ENCODE data around the gene PDE6H.
A peak's percentile ranks its signal among the peaks of the same experiment; 100 is the strongest.

PDE6H gene

DNA sequence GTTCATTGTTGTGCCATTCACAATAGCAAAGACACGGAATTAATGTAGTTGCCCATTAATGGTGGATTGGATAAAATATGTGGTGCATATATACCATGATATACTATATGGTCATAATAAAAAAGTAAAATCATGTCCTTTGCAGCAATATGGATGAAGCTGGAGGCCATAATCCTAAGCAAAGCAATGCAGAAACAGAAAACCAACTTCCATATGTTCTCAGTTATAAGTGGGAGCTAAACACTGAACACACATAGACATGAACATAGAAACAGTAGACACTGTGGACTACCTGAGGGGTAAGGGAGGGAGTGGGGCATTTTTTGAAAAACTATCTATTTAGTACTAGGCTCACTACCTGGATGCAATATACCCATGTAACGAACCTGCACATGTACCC lies 31.5 kb upstream of the PDE6H start:
- H3K27ac ChIP-seq = no peak overlapping the region
- TF ChIP-seq, protein P1, sequence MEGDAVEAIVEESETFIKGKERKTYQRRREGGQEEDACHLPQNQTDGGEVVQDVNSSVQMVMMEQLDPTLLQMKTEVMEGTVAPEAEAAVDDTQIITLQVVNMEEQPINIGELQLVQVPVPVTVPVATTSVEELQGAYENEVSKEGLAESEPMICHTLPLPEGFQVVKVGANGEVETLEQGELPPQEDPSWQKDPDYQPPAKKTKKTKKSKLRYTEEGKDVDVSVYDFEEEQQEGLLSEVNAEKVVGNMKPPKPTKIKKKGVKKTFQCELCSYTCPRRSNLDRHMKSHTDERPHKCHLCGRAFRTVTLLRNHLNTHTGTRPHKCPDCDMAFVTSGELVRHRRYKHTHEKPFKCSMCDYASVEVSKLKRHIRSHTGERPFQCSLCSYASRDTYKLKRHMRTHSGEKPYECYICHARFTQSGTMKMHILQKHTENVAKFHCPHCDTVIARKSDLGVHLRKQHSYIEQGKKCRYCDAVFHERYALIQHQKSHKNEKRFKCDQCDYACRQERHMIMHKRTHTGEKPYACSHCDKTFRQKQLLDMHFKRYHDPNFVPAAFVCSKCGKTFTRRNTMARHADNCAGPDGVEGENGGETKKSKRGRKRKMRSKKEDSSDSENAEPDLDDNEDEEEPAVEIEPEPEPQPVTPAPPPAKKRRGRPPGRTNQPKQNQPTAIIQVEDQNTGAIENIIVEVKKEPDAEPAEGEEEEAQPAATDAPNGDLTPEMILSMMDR (conservative IDR thresholded peaks at IDR 0.05) = no peak

DNA sequence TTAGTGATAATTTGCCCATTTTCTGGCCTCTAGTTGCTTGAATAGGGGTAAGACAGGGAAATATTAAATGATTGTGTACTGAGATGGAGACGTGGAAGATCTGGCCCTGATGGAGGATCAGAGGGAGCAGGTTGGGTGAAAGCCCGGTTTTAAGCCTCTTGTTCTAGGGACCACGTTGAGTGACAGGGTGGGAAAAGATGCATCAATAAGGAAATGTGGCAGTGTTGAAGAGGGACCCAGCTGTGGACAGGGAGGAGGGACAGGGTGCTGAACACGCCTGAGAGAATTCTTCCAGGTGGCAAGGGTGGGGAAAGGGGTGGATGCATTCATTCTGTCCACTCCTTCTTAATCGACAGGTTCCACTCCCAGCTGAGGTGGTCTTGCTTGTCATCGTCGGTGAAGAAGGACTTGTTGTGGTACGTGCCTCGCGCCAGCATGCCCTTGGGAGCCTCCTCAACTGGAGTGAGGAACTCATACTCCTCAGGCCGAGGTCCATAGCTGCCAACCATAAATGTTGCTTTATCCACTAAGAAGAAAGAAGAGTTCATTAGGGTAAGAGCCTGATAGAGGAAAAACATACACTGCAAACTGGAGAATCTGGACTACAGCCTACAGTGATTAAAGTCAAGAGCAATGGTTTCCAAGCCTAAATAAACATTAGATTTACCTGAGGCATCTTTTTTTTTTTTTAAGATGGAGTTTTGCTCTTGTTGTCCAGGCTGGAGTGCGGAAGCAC lies 30.5 kb upstream of the PDE6H start:
- no peak overlapping the region for H3K27ac ChIP-seq
- TF ChIP-seq, protein P1 (conservative IDR thresholded peaks at IDR 0.05) = no peak

DNA sequence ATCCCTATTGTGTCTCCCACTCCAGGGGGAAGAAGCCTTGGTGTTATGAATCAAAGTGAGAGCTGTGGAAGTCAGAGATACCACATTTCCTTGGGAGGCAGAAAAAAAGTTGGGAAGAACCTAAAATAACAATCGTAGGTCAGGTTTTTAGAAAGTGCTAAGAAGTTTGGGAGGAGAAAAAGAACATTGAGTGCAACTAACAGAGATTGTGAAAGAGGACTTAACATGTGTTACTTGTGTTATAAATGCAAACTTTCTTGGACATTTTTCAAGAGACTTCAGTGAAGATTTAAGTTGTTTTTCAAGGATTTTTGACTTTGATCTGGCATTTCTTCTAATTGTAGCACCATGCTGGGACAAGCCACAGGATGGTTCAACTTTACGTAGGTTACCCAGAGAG lies 26.7 kb upstream of the PDE6H start:
- no peak overlapping the region for H3K27ac ChIP-seq
- TF ChIP-seq, protein P1 (conservative IDR thresholded peaks at IDR 0.05) = no peak

DNA sequence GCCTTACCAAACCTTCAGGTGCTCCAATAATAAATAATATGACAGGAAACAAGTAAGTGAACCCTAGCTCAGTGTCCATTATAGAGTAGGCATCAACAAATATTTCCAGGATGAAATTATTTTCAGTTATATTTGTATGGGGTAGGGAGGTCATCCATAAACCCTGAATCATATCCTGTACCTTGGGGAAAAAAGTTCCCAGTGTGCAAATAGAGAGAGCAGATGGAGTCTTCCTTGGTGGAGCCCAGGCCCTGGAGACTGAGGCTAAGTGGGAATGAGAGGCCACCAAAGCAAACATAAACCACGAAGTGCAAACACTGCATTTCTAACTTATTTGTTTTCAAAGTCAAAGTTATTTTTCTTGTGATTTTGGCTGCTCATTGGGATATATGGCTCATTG lies 26.0 kb upstream of the PDE6H start:
- TF ChIP-seq, protein P1 (conservative IDR thresholded peaks at IDR 0.05) = no peak
- H3K27ac ChIP-seq = no peak overlapping the region

DNA sequence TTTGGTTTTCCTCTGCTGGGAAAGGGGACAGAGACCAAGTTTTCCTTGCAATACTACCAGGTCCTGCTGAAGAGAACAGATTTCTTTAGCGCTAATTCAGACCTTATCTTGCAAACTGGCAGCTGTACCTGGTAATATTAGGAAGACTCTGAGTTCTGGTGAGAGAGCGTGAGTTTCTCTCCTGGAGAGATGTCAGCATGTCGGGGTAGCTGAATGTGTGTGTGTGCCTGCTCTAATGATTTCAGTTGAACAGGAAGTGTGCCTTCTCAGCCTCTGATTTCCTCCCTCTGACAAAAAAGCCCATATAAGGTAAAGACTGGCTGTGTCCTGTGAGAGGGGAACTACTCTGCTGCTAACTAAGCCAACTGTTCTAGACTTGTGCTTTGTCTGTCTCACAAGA lies 24.2 kb upstream of the PDE6H start:
- TF ChIP-seq, protein P1 (conservative IDR thresholded peaks at IDR 0.05) = no peak
- peak overlapping the region; percentile 12; the same call in 1 of the 2 replicates for H3K27ac ChIP-seq

DNA sequence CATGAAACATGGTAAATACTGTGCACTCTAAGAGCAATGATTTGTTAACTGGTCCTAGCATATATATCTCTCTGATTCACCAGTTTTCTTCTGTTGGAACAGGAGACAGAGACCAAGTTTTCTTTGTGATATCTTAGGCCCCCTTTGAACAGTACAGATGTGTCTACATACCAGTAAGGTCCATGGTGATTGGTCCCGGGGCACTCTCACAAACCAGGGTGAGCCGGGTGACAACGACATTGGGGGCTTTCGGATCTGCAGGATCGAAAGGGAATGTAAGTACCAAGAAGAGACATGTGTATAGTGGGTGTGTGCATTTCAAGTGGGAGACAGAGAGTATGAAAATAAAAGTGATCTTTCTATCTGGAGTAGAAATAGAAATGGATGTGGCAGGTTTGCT lies 23.2 kb upstream of the PDE6H start:
- TF ChIP-seq, protein P1 (conservative IDR thresholded peaks at IDR 0.05) = no peak
- H3K27ac ChIP-seq = no peak overlapping the region

DNA sequence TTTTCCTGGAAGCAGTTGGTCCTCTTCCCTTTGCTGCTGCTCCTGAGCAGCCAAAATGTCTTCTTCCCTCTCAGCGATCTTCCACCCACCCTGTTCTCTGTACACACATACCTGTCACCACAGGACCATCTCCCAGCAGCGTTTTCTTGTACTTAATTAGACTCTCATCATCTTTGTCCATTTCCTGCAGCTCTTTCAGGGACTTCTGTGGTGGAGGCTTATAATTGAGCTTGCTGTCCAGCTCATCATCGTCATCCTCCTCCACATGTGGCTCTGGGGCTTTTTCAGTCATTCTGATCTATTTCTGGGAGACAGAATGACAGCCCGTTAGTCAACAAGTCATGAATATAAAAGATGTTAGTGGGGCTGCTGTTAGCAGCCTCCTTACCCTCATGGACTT lies 22.4 kb upstream of the PDE6H start:
- TF ChIP-seq, protein P1 (conservative IDR thresholded peaks at IDR 0.05) = no peak
- H3K27ac ChIP-seq = no peak overlapping the region
